ENCODE results near the gene RPE.

- no peak for TF ChIP-seq TEAD4 (IDR thresholded peaks at IDR 0.05)
- TF ChIP-seq YY1 (IDR thresholded peaks at IDR 0.05; ENCODE audit: low read depth), result no peak
- no peak for TF ChIP-seq REST (IDR thresholded peaks at IDR 0.05; ENCODE audit: low read depth)
- no peak for TF ChIP-seq MAX (IDR thresholded peaks at IDR 0.05)
- TF ChIP-seq FOXM1 (IDR thresholded peaks at IDR 0.05; ENCODE audit: borderline replicate concordance, low read depth), result no peak
- TF ChIP-seq CEBPB (IDR thresholded peaks at IDR 0.05), result no peak
- no peak for TF ChIP-seq USF1 (IDR thresholded peaks at IDR 0.05)
- no peak for TF ChIP-seq RAD21 (IDR thresholded peaks at IDR 0.05; ENCODE audit: low read depth)
- TF ChIP-seq TAF1 (IDR thresholded peaks at IDR 0.05; ENCODE audit: low read depth), result no peak
Measured at GRCh38 chr2:210003359-210003758, 921 bp downstream of the RPE start.

Data from Ishikawa (cell line).